ENCODE data around the gene MEG3.
A peak's percentile ranks its signal among the peaks of the same experiment; 100 is the strongest.

Gene MEG3

GRCh38 chr14:100884456-100884855, 58.5 kb downstream of the MEG3 start:
- no peak for DNase-seq

GRCh38 chr14:100885196-100885595, 59.3 kb downstream of the MEG3 start:
- no peak for DNase-seq

GRCh38 chr14:100885617-100886016, 59.7 kb downstream of the MEG3 start:
- DNase-seq: no peak

- no peak for DNase-seq
Measured at GRCh38 chr14:100887728-100888335, 61.9 kb downstream of the MEG3 start.

DNA sequence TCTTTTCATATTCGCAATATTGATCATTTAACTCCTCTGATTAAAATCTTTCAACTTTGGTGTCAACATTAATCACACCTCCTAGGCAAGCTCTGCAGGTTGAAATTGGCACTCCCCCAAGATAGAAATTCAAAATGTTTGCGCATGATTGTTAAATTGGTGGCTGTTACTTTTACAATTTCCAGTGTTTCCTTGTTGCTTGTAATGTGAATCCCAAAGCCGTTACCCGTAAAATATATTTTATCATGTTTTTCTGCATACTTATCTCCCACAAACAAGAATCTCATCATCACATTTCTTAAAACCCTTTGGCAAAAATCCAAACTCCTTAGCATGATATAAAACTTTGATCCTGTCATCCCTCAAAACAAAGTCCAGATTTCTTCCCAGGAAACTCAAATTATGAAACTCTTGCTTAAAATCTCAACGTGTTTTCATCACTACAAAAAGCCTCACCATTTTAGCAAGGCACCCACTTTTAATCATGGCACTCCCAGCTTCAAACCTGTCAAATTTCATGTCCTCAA, 62.9 kb downstream of the MEG3 start:
- no peak for DNase-seq

- DNase-seq: no peak
Measured at GRCh38 chr14:100889641-100890040, 63.7 kb downstream of the MEG3 start.

DNA sequence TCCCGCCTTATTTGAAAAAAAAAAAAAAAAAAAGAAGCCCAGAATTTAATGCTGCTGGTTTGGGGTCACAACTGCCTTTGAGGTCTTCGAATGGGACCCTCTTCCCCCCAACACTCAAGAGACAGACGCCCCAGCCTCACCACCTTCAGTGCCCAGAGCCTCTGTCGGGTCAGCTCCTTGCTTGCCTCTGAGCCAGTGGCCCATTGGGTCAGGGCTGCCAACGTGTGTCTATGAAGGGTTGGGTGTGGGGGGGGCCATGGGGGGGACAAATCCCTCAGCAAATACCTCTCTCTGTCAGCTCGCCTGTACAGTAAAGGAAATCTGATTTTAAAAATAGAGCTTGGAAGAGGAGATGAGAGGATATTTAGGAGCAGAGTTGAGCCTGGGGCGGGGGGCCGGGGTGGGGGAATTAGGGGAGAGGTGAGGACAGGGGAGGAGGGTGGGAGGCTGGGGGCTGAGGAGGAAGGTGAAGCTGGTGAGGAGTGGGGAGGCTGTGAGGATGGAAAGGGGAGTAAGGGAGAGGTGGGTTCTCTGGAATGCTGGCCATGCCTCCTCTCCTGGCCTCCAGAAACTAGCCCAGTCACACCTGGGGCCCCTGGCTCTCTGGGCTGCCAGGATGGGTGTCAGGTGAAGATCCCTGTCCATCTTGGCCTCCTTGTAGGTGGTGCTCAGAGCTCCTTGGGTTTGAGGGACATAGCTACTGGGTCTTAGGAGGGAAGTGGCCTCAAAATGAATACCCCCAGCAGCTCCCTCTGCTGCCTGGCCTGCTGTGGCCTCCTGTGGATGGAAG, 64.3 kb downstream of the MEG3 start:
- DNase-seq: no peak

- DNase-seq: no peak
Measured at GRCh38 chr14:100891051-100891450, 65.1 kb downstream of the MEG3 start.

- no peak for DNase-seq
Measured at GRCh38 chr14:100891501-100892445, 65.9 kb downstream of the MEG3 start.

GRCh38 chr14:100892496-100893227, 66.7 kb downstream of the MEG3 start:
- DNase-seq: no peak

DNA sequence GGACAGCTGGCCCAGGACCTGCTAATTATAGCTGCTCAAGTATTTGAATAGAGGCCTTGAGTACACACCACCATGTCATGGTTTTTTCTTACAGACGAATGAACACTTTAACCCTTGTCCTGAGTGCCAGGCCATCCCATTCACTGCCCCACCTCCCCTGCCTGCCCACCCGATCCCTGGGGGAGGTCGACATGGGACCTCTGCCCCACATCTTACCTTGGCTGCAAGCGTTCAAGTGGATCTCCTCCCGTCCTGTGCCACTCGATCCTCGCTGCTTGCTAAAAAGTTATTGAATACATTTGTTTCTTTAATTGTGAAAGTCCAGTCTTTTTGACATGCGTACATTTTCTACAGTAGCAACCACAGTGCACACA, 67.3 kb downstream of the MEG3 start:
- DNase-seq: no peak

GRCh38 chr14:100893760-100894159, 67.8 kb downstream of the MEG3 start:
- DNase-seq: no peak

- no peak for DNase-seq
Measured at GRCh38 chr14:100894416-100894815, 68.5 kb downstream of the MEG3 start.

- no peak for DNase-seq
Measured at GRCh38 chr14:100895411-100895810, 69.5 kb downstream of the MEG3 start.

DNA sequence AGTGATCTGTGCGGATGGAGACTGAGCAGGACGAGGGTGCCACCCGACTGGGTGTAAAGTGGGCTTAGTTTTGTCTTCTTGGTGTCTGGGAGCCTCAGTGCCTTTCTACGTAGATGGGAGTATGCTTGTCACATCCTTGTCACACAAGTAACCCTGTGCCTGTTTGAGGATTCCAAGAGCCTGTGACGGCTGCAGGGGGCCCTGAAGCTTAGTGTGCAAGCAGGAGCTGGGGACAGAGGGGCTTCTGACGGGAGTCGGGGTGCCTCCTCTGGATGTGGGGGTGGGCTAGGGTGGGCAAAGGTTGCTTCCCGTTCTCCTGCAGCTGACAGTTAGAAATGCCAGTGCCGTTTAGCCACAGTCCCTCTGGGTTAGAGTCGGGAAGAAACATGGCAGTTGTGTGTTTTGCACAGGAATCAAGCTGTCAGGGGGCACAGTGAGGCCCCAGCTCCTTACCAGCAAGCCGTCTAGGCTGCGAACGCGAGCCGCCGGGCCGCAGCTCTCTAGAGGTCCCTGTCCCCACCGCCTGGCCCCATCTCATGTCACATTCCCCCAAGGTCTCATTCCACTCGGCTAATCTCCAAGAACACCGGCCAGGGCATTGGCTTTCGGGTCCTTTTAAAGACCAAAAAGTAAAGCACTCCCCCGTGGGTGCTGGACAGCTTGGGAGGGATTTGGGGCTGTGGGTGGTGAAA, 70.6 kb downstream of the MEG3 start:
- no peak for DNase-seq

DNA sequence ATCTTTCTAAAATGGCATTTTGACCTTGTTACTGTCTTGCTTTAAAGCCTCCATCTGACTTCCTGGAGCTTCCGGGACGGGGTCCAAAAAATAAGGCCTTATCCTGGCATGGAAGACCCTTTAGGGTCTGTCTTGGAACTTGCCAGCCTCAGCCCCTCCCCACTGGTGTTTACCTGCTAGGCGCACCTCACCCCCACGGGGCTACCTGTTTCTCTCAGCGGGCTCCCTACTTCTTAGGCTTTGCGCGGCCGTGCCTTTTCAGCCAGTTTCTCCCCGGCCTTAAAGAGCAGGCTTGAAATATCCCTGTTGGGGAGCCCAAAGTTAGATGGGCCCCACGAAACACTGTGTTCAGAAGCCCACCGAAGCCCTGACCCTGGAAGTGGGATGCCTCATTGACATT, 72.5 kb downstream of the MEG3 start:
- DNase-seq: no peak

DNA sequence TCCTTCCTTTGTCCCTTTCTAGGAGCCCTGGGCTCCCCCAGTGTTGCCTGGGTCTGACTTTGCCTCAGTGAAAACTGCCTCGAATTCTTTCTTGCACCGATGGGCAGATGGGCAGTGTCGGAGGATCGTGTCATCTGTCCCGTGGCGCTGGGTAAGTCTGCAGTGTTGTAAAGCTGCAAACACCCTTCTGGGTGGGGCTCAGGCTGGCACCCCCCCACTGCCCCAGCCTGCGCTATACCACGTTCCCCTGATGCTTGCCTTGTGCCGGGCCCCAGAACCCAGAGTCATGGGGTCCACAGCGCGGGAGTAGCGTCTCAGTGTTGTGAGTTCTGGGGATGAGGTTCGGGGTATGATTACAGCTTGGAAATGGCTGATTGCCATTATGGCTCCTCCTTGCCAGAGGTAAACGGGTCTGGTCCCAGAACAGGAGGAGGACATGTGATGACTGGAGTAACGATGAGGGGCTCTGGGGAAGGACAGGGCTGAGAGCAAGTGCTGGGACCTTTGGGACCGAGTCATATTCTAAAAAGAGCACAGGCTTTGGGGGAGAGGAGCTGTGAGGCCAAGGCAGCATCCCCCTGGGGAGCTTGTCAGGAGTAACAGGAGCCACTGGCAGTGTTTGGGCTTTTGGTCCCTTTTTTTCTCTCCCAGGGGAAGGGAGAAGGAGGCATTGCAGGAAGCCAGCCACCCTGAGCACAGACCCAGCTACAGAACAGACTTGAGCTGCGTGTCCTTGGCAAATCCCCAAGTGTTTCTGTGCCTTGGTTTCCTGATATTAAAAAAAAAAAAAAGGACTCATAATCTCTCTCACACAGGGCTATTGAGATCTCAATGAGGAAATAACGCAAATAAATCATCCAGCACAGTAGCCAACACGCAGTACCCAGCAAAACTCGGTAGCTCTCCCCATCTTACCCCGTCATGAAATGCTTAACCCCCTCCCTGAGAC, 73.3 kb downstream of the MEG3 start:
- no peak for DNase-seq

DNA sequence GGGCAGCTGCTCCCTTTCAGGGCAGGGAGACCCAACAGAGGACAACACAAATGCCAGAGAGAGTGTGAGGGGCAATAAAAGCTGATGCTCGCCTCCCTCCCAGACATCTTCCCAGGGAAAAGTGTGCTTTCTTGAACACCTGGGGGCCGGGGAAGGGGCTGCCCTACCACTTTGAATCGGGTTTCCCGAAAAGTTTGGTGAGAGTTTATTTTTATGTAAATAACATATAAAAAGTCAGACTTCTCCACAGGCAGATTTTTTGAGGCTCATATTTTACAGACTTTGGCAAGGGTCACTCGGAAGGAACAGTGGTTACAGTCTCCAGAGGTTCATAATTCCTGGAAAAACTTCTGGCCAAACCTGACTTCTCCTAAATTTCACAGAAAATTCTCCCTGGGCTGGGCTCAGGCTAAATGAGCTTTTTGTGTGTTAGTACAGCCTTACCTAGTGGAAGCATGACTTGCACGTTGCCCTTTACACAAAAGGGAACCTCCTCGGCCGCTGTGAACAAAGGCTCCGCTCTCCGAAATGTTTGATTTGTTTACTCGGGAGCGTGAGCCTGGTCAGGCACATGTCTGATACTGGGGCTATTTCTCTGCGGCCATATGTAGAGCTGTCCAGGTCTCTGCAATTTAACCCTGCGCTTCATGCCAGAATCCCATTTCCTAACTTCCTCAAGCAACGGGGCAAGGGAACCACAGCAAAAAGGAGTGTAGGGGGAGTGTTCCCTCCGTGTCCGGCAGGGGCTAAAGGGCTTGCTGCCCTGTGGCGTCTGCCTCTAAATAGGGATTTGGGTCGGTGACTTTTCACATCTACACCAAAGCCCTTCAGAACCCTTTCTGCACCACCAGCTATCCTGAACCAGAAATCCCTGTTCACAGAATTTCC, 74.2 kb downstream of the MEG3 start:
- DNase-seq: no peak

- DNase-seq: peak; percentile 48
Measured at GRCh38 chr14:100900837-100901390, 75.0 kb downstream of the MEG3 start.

Measured in stimulated activated CD4-positive, alpha-beta T cell treated with anti-CD3 and anti-CD28 coated beads, Interleukin-15, amount 100 ng/mL, for 24 hours (primary cell).